GM18909 (cell line): ENCODE measurements around the gene TBXT.
"Not testable (repeated sequence)": the region's sequence is repeated elsewhere in the genome, so short reads cannot be mapped to it uniquely, and the experiment has no call there.

ENCODE experiments used
- ATAC-seq: cut with Tn5 transposase; IDR thresholded peaks from one replicate; pipeline ENCODE4 v1.9.1; 2021; ENCODE audit warnings: mild to moderate bottlenecking; ENCODE audit not compliant: unreplicated experiment, poor library complexity

Gene TBXT

GRCh38 chr6:166167801-166168615 is at the start of gene TBXT:
TBXT (minus strand) TSS chr6:166167851; CDS start chr6:166167591, 260 bp downstream.
- ATAC-seq: peak; percentile 67

DNA sequence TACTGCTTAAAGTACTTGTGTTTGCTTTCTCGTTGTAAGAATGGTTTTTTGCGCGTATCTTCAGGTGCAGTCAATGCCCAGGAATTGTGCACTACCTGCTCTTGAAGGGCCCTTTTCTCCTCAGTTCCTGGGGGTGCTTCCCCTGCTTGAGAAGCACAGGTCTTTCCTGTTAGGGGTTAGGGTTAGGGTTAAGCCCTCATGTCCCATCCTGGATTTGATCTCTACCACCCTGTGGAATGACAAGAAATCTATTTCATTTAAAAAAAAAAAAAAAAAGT is 39.6 kb upstream of the TBXT start:
- no peak for ATAC-seq

GRCh38 chr6:166206510-166207283 is 39.0 kb upstream of the TBXT start:
- no peak for ATAC-seq

DNA sequence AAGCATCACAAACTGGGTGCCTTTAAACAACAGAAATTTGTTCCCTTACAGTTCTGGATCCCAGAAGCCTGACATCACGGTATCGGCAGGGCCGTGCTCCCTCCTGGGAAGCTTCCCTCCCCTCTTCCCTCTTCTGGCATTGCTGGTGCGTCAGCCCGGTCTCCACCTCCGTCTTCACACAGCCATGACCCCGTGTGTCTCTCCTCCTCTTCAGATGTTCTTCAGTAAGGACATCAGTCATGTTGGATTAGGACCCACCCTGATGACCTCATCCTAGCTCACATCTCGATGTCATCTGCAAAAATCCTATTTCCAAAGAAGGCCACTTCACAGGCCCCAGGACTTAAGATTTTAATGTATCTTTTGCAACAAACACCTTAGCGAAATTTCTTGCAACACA is 38.4 kb upstream of the TBXT start:
- ATAC-seq: no peak

DNA sequence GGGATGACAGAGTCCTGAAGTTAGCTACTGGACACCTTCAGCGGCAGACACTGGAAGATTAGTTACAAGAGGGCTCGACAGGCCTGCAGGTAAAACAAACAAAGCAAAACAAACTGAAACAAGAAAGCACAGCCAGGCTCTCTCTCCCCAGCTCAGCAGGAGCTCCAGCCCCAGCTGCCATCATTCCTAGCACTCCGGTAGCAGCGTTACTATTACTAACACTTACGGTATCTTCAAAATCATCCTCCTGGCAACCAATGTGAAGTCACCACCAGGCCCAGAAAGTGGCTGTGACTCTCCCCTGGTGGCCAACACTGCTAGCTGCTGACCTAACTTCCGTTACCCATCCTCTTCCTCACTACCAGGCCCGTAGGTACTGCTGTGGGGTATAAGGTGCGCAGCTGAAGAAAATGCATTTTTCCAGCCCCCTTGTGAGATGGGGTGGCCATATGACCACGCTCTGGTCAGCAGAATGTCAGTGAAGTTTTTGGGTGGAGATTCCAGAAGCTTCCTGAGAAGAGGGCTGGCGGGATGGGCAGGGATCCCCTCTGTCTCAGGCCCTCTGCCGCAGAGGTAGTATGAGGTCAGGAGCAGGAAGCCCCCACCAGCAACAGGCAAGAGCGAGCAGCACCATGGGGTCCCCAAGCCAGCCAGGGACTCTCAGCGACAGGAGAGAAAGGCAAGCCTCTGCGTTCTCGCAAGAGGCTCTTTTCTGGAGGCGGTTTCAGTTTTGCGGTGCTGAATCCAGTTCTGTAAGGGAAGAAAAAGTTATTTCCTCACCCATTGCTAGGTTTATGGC is 37.4 kb upstream of the TBXT start:
- no peak for ATAC-seq

DNA sequence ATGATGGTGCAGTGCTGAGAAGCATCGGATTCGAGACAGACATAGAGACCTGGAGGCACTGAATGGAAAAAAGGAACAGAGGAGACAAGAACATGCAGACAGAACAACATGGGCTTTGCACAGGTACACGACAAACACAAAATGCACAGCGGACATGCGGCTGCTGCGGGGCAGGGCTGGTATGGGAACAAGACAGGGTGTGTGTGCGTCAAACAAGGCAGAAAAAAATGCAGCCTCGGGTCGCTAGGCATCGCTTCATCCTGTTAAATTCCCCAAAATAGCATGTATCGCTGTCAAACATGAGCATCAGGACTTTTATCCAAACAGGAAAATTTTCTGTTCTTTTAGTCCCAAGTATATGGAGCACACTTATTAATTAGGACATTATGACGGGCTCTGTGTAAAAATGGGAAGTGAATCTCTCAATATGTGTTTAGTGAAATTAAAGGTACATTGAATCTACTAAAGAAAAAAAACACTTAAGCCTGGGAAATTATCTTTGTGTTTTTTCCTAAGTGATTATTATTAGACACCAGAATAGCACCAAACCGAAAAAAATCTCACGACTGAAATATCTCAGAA is 36.1 kb upstream of the TBXT start:
- ATAC-seq: no peak

- ATAC-seq: no peak
Observed at GRCh38 chr6:166203003-166203640, 35.5 kb upstream of the TBXT start.

DNA sequence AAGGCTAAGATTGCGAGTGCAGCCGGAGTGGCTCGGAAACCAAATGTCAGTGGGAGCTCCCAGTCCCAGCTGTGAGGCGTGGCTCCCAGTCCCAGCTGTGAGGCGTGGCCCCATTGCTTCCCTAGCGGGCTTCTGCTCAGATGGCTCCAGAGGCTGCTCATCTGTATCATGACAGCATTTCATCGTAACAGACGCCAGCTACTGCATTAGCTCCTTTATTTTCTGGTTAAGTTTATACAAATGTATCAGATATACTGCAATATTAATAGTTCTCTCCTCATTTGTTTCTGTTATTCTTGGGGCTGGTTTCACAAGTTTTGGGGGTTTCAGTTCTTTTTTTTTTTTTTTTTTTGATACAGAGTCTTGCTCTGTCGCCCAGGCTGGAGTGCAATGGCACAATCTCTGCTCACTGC is 34.7 kb upstream of the TBXT start:
- ATAC-seq: peak; percentile 85

DNA sequence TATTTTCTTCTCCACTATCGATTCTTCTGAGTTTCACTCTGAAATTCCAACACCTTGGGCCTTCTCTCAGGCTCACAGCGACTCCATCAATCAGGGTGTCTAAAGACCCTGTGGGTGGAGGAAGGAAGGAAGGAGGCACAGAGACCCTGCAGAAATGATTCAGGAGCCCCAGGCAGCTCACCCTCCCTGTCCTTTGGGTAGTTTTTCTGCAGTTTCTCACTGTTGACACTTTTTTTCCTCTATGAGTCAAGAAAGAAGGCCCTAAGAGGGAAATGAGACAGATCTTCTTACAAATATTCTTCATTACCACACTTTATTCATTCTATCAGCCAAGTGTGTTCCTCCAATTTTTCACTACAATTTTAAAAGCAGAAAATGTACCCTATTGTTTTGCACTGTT is 34.2 kb upstream of the TBXT start:
- peak; percentile 32 for ATAC-seq

- no peak for ATAC-seq
Observed at GRCh38 chr6:166197361-166197760, 29.7 kb upstream of the TBXT start.

DNA sequence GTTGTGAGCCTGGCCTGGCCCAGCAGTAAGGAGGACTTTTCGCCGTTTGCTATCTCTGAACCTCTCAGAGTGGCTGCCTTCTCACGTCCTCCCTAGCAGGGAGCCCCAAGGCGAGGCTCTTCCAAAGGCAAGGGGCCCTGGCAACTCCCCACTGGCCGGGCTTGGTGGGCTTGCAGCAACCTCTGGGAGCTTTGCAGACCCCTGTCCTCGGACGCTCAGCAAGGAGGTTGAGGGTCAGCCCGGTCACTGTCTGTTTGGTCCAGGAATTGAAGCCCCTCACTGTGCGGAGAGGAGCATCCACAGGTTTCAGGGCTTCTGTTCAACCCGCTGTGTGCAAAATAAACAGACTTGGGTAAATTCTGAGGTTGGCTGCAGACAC is 28.2 kb upstream of the TBXT start:
- ATAC-seq: no peak

GRCh38 chr6:166194914-166195859 is 27.5 kb upstream of the TBXT start:
- ATAC-seq: no peak

DNA sequence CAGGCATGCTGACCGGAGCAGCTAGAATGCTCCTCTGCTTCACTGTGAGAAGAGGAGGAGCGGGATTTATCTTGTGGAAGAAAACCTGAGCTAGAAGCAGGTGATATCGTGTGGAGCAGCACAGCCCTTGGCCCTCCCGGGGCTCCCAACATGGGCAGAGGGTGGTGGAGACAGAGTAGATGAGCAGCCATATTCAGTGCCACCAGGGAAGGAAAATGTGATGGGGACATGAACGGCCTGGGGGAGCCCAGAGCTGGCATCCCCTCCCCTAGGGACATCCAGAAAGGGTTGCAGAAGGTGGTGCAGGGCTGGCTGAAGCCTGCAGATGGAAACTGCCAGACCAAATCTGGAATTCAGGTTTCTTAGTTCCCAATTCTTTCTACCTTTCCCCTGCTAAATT is 24.9 kb upstream of the TBXT start:
- no peak for ATAC-seq

- no peak for ATAC-seq
Observed at GRCh38 chr6:166192136-166192535, 24.5 kb upstream of the TBXT start.

- ATAC-seq: no peak
Observed at GRCh38 chr6:166179704-166180103, 12.1 kb upstream of the TBXT start.

- no peak for ATAC-seq
Observed at GRCh38 chr6:166176106-166176505, 8.5 kb upstream of the TBXT start.

- ATAC-seq: not testable (repeated sequence)
Observed at GRCh38 chr6:166175093-166175492, 7.4 kb upstream of the TBXT start.

GRCh38 chr6:166174031-166174430 is 6.4 kb upstream of the TBXT start:
- ATAC-seq: peak; percentile 51

- peak; percentile 52 for ATAC-seq
Observed at GRCh38 chr6:166173281-166173951, 5.8 kb upstream of the TBXT start.
